AG04450 (cell line): ENCODE data around the gene OR2H1. TPM values are rescaled to one million over a fixed set of nuclear protein-coding genes. Genes with fewer than 3 reads are reported as not detected.

Experiments used
- CTCF ChIA-PET: fragments of 300-600, 350-600 bp; formaldehyde crosslinking; extraction: SDS; loops from one replicate; lab custom pipeline; 2022; ENCODE audit warnings: antibody characterized with exemption, inconsistent platforms; lab: Charles Lee
- POLR2A ChIA-PET: fragments of 350-600 bp; formaldehyde crosslinking; extraction: SDS; loops from one replicate; lab custom pipeline; 2021; ENCODE audit warnings: antibody characterized with exemption, inconsistent platforms; lab: Yijun Ruan, JAX
- DNase-seq: peaks from one replicate; pipeline ENCODE4 v3.0.0-alpha.2; 2011; ENCODE audit warnings: low read depth, low spot score
- H3K27ac ChIP-seq: one replicate; pipeline ENCODE4 v1.5.1; 2012; ENCODE audit warnings: low read depth, low read length, control low read depth
- H3K27me3 ChIP-seq: one replicate; pipeline ENCODE4 v1.6.0; 2012; ENCODE audit warnings: low read length; ENCODE audit not compliant: control insufficient read depth, insufficient read depth
- H3K4me3 ChIP-seq: 2 replicates; pipeline ENCODE4 v1.5.1; 2011; ENCODE audit warnings: mild to moderate bottlenecking, low read depth, low read length, control low read depth
- H3K9me3 ChIP-seq: 2 replicates; pipeline ENCODE4 v1.5.1; 2012; ENCODE audit warnings: low read length; ENCODE audit not compliant: control insufficient read depth, insufficient read depth
- CTCF ChIP-seq: IDR thresholded peaks from 2 replicates; pipeline ENCODE4 v1.5.1; 2011; ENCODE audit warnings: low read depth, low read length, control low read depth, inconsistent platforms
- polyA minus RNA-seq: library from RNA; depleted of rRNA, polyadenylated mRNA; stranded (reverse); fragments of >200 nt; gene quantifications from 2 replicates; pipeline ENCODE4 v1.2.3, GENCODE V29; 2011; rRNA and poly(A)+ RNA removed
- polyA plus RNA-seq: library from polyadenylated mRNA; depleted of rRNA; stranded (reverse); fragments of >200 nt; gene quantifications from 2 replicates; pipeline ENCODE4 v1.2.3, GENCODE V29; 2011; rRNA removed

The OR2H1 gene
- polyA plus RNA-seq (not detected in 2 replicates), polyA minus RNA-seq (not detected in 2 replicates)

- TF ChIP-seq CTCF, result no peak
- POLR2A ChIA-PET, result no interaction called here
- no peak for DNase-seq
- Histone ChIP-seq H3K27me3 (no peaks in the 10 kb centered on the region), H3K9me3 (peaks cover 5% of the 10 kb centered on the region), H3K27ac (no peak within 1 kb of the TSS), H3K4me3 (no peak within 1 kb of the TSS)
- CTCF ChIA-PET, result interaction anchor here (0.6 kb wide), 1 partner anchor 196 kb away, joined by 3 read pairs; no protein-coding TSS in a partner anchor
These were observed at the start of gene OR2H1, which contains the start of gene OR11A1 for GRCh38 chr6:29456971-29457370. Gene OR2H1, plus strand, starts transcription at chr6:29457155. Its CDS starts 4,615 bp downstream, at chr6:29461770. Gene OR11A1, minus strand, starts transcription at chr6:29457071. Its CDS starts 29,430 bp downstream, at chr6:29427641.

DNA sequence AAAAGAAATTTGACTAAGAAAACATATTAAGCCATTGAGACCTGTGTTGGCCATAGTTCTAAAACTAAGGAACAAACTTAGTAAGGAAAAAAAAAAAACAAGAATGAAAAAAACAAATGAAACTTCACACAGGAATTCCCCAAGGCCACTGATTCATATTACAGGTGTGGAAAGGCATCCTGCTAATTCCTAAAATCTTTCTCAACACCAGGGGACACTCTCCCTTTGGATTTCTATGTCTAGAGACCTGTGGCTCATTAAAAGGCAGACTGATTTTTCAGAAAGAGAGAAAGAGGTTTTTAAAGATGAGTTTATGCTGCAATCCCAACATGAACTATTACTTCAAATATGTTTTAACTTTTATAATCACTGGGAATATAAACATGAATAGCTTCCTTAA is 42.4 kb upstream of the OR2H1 start, which contains the start of gene OR12D1:
OR12D1 (plus strand) TSS at position 341 of the 400 bp plus-strand sequence.
- Histone ChIP-seq H3K27ac (no peak within 1 kb of the TSS), H3K4me3 (no peak within 1 kb of the TSS), H3K9me3 (peaks cover 5% of the 10 kb centered on the region; the same call in 1 of the 2 replicates), H3K27me3 (no peaks in the 10 kb centered on the region)
- ChIA-PET CTCF (interaction anchor here (0.7 kb wide), 1 partner anchor 180 kb away, joined by 3 read pairs; no protein-coding TSS in a partner anchor), POLR2A (no interaction called here)
- DNase-seq, result no peak
- TF ChIP-seq CTCF, result no peak

DNA sequence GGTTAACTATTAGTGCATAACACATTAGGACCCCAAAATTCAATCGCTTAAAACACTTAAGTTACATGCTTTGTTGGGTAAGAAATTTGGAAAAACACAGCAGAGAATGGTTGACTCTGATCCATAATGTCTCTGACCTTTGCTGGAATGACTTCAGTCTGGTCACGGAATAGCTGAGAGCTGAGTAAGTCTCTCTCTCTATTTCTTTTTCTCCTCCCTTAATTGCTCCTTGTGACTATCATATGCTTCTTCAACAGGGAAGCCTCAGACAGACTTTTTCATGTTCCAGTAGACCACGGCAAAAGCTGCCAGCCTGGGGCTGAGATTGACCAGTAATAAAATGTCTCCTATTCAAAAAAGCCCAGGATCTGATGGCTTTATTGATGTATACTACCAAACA is 37.4 kb upstream of the OR2H1 start:
- H3K27me3 ChIP-seq, result no peaks in the 10 kb centered on the region
- no peak overlapping the region for H3K27ac ChIP-seq
- ChIA-PET POLR2A (no interaction called here), CTCF (no interaction called here)
- TF ChIP-seq CTCF, result no peak
- no peaks in the 10 kb centered on the region; the same call in 1 of the 2 replicates for H3K9me3 ChIP-seq
- no peak for DNase-seq
- H3K4me3 ChIP-seq, result no peak overlapping the region

GRCh38 chr6:29424168-29424567 is 32.8 kb upstream of the OR2H1 start:
- POLR2A ChIA-PET, result no interaction called here
- DNase-seq, result no peak

More at GRCh38 chr6:29424168-29424567, 32.8 kb upstream of the OR2H1 start:
- Histone ChIP-seq H3K9me3 (peaks cover 5% of the 10 kb centered on the region; the same call in 1 of the 2 replicates), H3K27me3 (no peaks in the 10 kb centered on the region), H3K27ac (no peak overlapping the region), H3K4me3 (no peak overlapping the region)
- TF ChIP-seq CTCF, result no peak
- CTCF ChIA-PET, result no interaction called here
